SW 1271 (cell line): ENCODE data around the gene THBS3.
"Not testable (repeated sequence)": the region's sequence is repeated elsewhere in the genome, so short reads cannot be mapped to it uniquely, and the experiment has no call there.

Source experiments
- DNase-seq, 2 experiments: peaks; one replicate each; lab custom pipeline; 2025; lab: John Stamatoyannopoulos, UW

Gene THBS3

DNA sequence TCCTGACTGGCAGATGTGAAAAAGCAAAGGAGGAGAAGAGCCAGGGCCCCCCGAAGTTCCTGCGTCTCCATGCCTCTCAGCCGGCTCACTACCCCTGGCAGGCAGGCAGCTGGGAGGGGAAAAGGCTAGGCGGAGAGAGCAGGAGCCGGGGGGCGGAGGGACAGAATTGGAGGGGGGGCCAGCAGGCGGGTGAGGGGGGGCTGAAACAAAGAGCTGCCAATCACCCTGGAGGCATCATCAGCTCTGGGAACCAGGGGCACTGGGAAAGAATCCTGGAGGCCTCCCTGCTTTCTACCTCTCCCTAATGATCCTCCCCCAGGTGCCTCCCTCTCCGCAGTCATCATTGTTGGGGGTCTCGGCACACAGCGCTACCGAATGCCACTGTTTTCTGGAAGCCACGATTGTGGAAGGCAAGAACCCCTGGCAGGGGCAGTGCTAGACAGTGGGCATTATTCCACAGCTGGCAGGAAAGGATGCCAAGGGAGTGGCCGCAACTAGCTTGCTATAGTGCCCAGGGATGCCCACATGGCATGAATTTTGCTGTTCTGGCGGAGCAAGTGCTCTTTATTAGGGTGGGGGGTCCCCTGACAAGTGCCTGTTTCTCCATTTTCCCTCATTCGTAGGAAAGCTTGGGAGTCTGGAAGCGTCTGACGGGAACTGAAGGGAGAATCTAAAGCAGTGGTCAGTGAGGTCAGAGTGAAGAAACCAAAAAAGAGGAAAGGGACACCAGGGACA is at the start of gene THBS3:
TSS of gene THBS3 (minus strand) at position 92 of the 735 bp plus-strand sequence. CDS start at position 71, 21 bp downstream.
- DNase-seq: no peak

- no peak for DNase-seq
Measured at GRCh38 chr1:155256058-155256852, 48.6 kb upstream of the THBS3 start.

DNA sequence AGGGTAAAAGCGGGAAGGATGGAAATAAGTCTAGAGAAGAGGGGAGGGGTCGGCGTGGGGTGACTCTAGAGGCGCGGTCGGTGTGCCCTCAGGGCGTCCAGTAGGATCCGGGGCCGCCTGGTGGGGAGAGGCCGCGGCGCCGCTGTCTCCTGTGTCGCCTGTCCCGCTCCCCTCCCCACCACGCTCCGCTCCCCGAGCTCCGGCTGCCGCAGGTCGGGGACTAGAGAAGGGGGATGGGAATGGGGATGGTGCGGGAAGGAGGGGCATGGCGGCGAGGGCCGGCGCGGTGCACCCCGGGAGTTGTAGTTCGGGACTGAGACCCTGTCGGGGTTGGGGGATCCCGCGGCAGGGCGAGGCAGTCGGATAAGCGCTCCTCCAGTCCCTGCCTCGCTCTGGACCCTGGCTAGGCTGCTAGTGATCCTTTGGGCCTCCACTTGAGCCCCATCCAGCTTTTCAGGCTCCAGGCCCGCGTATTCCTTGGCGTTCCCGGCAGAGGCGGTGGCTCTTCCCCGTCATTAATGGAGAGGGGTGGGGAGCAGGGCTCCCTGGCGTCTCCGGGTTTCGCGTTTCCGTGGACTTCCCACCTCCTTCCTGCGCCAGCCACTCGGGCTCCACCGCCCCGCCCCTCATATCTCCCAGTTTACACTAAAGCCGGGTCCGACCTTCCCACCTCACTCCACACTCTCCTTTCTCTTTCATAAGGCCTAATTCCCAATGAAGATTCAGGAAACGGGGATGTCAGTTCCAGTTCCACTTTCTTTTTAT is 47.7 kb upstream of the THBS3 start, which contains the start of gene ENTREP3:
TSS of gene ENTREP3 (minus strand) at position 241 of the 765 bp plus-strand sequence. CDS start 606 bp downstream, outside the sequence.
- DNase-seq: peak; percentile 34 to 35

DNA sequence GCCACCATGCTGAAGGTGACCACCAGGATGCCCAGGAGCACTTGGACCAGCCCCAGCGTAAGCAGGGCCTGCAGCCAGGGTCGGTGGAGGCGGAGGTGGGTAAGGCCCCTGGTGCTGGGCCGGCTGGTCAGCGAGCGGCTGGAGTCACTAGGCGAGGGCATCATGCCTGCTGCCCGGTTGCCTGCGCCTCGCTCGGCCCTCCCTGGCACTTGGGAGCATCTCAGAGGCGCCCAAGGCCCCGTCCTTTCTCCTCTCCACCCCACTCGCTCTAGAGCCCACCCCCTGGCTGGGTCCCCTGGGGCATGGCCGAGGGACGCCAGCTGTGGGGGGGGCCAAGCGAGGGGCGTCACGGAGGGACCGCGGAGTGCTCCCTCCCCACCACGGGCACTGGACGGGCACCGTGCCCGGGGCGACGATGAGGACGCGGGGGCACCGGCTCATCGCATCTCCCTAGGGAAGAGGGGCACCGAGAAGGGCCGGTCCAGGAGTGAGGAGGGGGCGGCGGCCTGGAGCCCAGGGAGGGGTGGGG is 47.1 kb upstream of the THBS3 start:
- DNase-seq: no peak

DNA sequence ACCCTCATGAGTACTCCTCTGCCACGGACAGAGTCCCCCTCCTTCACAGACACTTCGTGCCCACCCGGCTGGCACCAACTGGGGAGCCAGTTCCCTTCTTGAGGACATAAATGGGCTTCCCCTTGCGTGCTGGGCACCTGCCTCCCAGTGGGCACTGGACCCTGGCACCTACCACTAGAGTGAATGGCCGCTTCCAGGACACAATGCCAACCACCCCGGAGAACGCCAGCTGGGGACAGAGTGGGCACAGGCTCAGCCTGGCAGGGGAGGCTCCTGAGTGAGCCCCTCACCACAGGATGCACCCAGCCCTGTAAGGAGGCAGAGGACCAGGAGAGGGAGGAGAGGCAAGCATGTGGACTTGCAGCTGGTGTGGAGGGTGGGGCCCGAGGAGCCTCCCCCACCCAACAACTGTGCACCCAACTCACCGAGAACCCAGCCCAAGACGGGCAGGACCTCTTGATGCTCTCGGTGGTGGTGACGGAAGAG is 46.6 kb upstream of the THBS3 start:
- no peak for DNase-seq

- DNase-seq: no peak
Measured at GRCh38 chr1:155253797-155254196, 46.1 kb upstream of the THBS3 start.

DNA sequence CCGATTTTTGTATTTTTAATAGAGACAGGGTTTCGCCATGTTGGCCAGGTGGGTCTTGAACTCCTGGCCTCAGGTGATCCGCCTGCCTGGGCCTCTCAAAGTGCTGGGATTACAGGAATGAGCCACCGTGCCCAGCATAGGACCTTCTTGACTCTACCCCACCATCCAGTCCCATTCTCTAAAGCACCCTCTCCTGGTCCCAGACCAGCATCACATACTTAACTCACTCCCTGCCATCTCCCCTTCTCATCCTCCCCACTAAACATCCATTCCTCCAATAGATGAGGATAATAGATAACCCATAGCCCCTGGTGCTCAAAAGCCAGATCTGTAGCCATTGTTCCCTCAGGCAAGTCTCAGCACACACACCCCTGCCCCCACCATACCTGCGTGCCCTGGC is 45.5 kb upstream of the THBS3 start:
- DNase-seq: no peak

- DNase-seq: no peak
Measured at GRCh38 chr1:155251566-155251965, 43.9 kb upstream of the THBS3 start.

GRCh38 chr1:155250633-155251449 is 43.1 kb upstream of the THBS3 start:
- DNase-seq: peak; percentile 53 to 77

DNA sequence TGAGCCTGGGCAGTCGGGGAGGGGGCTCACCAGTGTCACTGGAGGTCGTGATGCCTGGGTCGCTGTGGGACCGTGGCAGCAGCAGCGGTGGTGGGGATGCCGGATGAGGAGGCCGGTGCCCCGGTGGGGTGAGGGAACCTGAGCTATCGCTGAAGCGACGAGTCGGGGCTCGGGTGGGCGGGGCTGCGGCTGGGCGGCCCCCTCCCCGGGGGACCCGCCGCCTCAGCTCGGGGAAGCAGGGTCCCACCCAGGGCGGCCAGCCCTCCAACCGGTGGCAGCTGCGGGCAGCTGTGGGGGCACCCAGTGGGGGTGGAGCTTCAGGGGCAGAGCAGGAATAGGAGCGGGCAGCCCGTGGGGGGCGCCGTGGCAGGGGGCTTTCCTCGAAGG is 42.5 kb upstream of the THBS3 start:
- DNase-seq: no peak

DNA sequence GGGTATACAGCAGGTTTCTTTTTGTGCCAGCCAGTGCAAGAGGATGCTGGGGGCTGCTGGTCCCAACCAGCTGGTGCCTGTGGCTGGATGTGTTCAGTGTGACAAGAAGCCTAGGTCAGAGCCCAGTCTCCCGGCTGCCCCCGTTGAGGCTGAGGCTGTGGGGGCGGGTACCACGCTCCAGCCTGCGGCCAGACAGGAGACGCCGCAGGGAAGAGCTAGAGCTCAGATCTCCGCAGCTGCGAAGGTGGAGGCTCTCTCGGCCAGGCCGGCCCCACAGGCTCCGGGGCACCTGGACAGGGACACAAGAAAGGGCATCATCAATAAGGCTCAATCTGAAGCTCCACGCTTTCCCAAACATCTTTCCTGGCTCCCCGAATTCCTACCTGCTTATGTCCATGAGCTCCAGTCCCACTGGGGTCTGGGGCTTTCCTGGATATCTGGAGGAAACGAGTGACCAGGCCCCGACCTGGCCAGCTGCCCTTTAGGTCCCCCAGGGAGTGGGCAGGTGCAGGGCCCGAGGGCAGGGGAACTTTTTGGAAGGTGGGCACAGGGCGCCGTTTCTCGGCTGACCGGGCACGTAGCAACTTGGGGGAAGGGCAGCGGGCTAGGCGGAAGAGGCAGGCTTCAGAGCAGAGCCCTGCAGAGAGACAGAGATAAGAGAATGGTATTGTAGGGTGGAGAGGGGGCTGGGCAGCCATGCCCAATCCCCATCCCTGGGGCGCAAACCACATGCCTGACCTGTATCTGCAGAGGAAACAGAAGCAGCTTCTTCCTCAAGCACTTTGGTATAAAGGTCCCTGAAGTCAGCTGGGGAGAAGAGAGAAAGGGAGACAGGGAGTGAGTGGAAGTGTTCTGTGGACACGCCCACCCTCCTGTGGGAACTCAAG is 40.2 kb upstream of the THBS3 start:
- DNase-seq: no peak

DNA sequence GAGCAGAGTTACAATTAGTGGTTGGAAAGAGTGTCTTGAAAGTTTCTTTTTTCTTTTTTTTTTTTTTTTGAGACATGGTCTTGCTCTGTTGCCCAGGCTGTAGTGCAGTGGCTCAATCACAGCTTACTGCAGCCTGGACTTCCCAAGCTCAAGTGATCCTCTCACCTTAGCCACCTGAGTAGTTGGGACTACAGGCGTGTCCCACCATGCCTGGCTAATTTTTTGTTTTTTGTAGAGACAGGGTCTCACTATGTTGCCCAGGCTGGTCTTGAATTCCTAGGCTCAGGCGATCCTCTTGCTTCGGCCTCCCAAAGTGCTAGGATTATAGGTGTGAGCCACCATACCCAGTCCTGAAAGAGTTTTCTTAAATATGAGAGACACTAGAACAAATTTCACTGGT is 39.1 kb upstream of the THBS3 start:
- not testable (repeated sequence) for DNase-seq

- DNase-seq: no peak
Measured at GRCh38 chr1:155245163-155245524, 37.4 kb upstream of the THBS3 start.

DNA sequence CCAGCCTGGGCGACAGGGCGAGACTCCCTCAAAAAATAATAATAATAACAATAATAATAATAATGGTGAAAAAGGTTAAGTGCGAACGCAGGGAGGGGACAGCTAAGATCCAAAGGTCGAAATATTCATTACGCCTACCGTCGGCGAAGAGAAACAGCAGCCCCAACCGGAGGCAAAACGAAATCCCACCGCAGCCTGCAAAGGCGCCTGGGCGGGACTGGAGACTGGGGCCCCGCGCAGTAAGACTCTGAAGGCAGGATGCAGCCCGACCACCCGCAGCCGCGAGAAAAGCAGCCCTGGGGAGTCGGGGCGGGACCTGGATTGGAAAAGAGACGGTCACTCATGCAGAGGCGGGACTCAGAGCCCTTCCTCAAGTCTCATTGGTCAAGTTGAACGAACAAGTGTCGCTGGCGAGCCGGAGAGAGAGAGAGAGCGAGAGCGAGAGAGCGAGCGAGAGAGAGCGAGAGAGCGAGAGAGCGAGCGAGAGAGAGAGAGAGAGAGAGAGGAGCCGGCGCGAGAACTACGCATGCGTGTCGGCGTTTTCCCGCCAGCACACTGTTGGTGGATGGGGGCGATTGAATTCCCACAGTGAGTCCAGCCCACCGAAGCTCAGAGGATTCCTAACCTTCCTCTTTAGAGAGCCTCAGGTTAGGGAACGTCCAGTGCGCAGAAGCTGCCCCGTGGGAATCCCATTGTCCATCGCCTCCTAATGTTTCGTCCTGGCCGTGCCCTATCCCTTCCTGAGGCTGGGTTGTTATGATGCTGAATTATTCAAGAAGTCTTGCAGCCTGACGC is 36.9 kb upstream of the THBS3 start:
- peak; percentile 93 to 95 for DNase-seq

DNA sequence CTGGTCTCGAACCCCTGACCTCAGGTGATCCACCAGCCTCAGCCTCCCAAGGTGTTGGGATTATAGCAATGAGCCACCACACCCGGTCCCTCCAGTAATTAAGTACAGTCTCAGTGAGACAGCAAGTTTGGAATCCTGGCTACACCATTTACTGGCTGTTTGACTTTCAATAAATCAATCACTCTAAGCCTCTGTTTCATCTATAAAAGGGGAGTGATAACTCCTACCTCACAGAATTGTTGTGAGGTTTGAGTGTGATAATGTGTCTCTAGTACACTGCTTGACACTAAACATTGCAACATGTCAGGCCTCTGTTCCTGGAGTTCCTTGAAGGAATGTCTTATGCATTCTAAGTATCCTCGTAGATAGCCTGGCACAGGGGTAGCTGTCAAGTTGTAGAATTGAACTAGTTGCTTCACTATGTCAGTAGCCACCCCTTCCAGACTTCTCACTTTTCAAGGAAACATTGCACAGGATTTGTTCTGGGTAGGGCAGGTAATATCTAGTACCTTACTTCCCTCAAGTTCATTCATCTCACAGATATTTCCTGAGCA is 35.2 kb upstream of the THBS3 start:
- no peak for DNase-seq

DNA sequence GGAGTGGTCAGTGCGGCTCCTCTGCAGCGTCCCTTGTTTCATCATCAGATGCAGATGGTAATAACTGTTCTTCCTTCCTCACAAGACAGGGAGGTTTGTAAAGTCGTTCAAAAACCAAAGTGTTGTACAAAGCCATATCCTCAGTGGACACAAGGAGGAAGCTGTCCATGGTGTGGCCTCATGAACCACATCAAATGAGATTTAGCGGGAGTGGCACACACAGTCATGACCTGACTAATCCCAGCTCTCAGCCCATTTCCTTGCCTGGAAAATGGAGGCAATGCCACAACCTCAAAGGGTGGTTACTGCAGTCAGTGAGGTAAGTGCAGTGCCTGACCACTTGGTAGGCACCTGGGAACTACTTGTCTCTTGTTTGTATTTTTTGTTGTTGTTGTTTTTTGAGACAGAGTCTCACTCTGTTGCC is 34.2 kb upstream of the THBS3 start:
- no peak for DNase-seq

DNA sequence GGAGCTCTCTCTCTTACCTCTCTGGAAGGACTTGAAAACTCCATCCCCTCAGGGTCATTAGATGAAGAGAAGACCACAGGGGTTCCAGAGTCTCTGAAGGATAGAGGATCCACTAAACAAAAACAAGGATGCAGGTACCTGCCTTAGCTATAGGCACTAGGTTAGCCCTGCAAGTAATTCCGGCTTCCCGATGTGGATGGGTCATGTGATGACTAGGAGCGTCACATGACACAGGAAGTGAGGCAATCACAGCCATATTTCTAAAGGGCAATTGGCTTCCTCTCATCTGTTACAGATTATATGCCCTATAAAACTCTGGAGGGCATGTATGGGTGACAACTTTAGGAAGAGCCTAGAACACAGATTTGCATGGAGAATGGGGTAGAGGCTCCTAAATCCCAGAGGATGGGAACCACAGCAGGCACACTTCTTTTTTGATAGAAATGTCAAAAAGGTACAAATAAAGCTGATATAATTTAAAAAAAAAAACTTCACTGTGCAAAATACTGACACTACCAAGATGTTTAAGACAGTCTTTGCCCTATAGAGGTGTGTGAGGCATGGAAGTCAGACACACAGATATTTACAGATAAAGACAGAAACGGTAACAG is 33.5 kb upstream of the THBS3 start:
- peak; percentile 16 to 53 for DNase-seq

- no peak for DNase-seq
Measured at GRCh38 chr1:155236451-155236850, 28.8 kb upstream of the THBS3 start.

DNA sequence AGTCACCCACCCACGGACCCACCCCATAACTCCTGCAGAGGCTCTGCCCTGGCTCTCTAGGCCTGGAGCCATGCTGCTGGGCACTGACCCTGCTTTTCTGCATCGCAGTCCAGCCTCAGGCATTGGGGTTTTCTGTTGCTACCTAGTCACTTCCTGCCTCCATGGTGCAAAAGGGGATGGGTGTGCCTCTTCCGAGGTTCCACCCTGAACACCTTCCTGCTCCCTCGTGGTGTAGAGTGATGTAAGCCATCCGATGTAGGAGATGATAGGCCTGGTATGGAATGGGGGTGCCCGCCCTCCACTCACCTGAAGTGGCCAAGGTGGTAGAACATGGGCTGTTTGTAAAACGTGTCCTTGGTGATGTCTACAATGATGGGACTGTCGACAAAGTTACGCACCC is 27.7 kb upstream of the THBS3 start:
- not testable (repeated sequence) for DNase-seq
